K562 (cell line): Measurements from ENCODE around the gene VGF. TPM values are rescaled to one million over a fixed set of nuclear protein-coding genes. Genes with fewer than 3 reads are reported as not detected.

Source experiments
- EWSR1 ChIP-seq: fragments of 450-650 bp; IDR thresholded peaks from 2 replicates; pipeline ENCODE4 v1.6.1; 2018; ENCODE audit warnings: borderline replicate concordance, mild to moderate bottlenecking, low read depth, moderate library complexity; ENCODE audit not compliant: partially characterized antibody
- FOXP4 ChIP-seq: sonication (generic); formaldehyde crosslinking; IDR thresholded peaks from 2 replicates; pipeline ENCODE4 v1.8.0; 2022; ENCODE audit warnings: mild to moderate bottlenecking, missing genetic modification reagents, borderline replicate concordance
- GTF3C2 ChIP-seq: IDR thresholded peaks from 3 replicates; pipeline ENCODE4 v1.6.1; 2011; ENCODE audit warnings: borderline replicate concordance, mild to moderate bottlenecking, moderate library complexity; ENCODE audit not compliant: insufficient read length; ENCODE audit errors: extremely low read depth
- MIER1 ChIP-seq: fragments of 450-650 bp; IDR thresholded peaks from 2 replicates; pipeline ENCODE4 v1.6.1; 2016; ENCODE audit warnings: antibody characterized with exemption, mild to moderate bottlenecking, low read depth
- MNT ChIP-seq, 2 experiments: fragments of 450-650 bp; conservative IDR thresholded peaks; 2 replicates each; pipeline ENCODE4 v1.6.1; 2017; ENCODE audit warnings: mild to moderate bottlenecking in 2 of 2, moderate library complexity in 2 of 2
- MTF1 ChIP-seq: fragments of 250-450 bp; sonication (Bioruptor Pico); IDR thresholded peaks from 2 replicates; pipeline ENCODE4 v1.9.0; 2021; ENCODE audit warnings: moderate library complexity, mild to moderate bottlenecking, inconsistent platforms, borderline replicate concordance
- NCOA1 ChIP-seq: fragments of 450-650 bp; IDR thresholded peaks from 2 replicates; pipeline ENCODE4 v1.6.1; 2016; ENCODE audit warnings: low read depth
- NELFE ChIP-seq: IDR thresholded peaks from 2 replicates; pipeline ENCODE4 v1.6.1; 2011; ENCODE audit warnings: mild to moderate bottlenecking; ENCODE audit not compliant: insufficient read depth, insufficient read length
- PRMT5 ChIP-seq: sonication (generic); formaldehyde crosslinking; IDR thresholded peaks from 2 replicates; pipeline ENCODE4 v1.5.0; 2020; ENCODE audit warnings: missing genetic modification reagents
- ZNF398 ChIP-seq: fragments of 250-450 bp; sonication (Bioruptor Pico); IDR thresholded peaks from 2 replicates; pipeline ENCODE4 v1.8.0; 2021; ENCODE audit warnings: moderate library complexity, mild to moderate bottlenecking, inconsistent platforms
- ZNF668 ChIP-seq: fragments of 250-450 bp; sonication (Bioruptor Pico); IDR thresholded peaks from 2 replicates; pipeline ENCODE4 v1.8.0; 2022; ENCODE audit warnings: mild to moderate bottlenecking, inconsistent platforms
- ZSCAN32 ChIP-seq: fragments of 450-650 bp; formaldehyde crosslinking; IDR thresholded peaks from 2 replicates; pipeline ENCODE4 v1.4.0; 2020; ENCODE audit warnings: mild to moderate bottlenecking, moderate library complexity
- polyA plus RNA-seq, 8 experiments: library from polyadenylated mRNA; depleted of rRNA in 4 of 8; stranded (reverse) in 5 of 8; unstranded in 3 of 8; fragments of >200 nt; fragmentation: Nextera tagmentation in 2 of 8; fragmentation: Illumina TruSeq in 1 of 8; extraction: Ambion mirVana in 2 of 8; extraction: Trizol in 1 of 8; gene quantifications; 2 replicates each; pipeline versions ENCODE4 v1.2.1 to v1.2.3, GENCODE V29; 2011 to 2014; ENCODE audit warnings: inconsistent platforms in 1 of 8, missing spikeins in 1 of 8
- total RNA-seq, 7 experiments: library from RNA; depleted of rRNA in 6 of 7; stranded (reverse); fragments of >200 nt in 6 of 7; fragmentation: Illumina TruSeq in 2 of 7; extraction: Trizol in 2 of 7; gene quantifications; 2 replicates each; pipeline versions ENCODE4 v1.2.1 to v1.2.3, GENCODE V29; 2011 to 2021; ENCODE audit warnings: low replicate concordance in 1 of 7

Gene VGF
- total and polyA plus RNA-seq, 9 of the 15 experiments (the other 6 are each of a cell fraction or from before 2014, with no cell fraction given), result 0.03 to 5.7 (median 0.34) TPM

- TF ChIP-seq GTF3C2 (no peak), NELFE (no peak), EWSR1 (no peak), NCOA1 (peak; percentile 87), ZSCAN32 (CRISPR knock-in tag) (no peak), MIER1 (peak; percentile 97), FOXP4 (peak; percentile 96), MNT (conservative IDR thresholded peaks at IDR 0.05) (peak; percentile 98 to 99), PRMT5 (peak; percentile 97), ZNF668 (CRISPR knock-in tag) (no peak), ZNF398 (CRISPR knock-in tag) (no peak), MTF1 (no peak)
These were observed at the start of gene VGF (continued) for GRCh38 chr7:101165075-101165957.
